HG02973 (cell line): ENCODE data around the gene ANGPTL2.

ENCODE experiments used
- ATAC-seq: cut with Tn5 transposase; IDR thresholded peaks from one replicate; pipeline ENCODE4 v1.9.1; 2021; ENCODE audit warnings: moderate library complexity; ENCODE audit not compliant: unreplicated experiment

Gene ANGPTL2

GRCh38 chr9:127137640-127138360, 15.4 kb upstream of the ANGPTL2 start:
- no peak for ATAC-seq

GRCh38 chr9:127136880-127137639, 14.6 kb upstream of the ANGPTL2 start:
- no peak for ATAC-seq

DNA sequence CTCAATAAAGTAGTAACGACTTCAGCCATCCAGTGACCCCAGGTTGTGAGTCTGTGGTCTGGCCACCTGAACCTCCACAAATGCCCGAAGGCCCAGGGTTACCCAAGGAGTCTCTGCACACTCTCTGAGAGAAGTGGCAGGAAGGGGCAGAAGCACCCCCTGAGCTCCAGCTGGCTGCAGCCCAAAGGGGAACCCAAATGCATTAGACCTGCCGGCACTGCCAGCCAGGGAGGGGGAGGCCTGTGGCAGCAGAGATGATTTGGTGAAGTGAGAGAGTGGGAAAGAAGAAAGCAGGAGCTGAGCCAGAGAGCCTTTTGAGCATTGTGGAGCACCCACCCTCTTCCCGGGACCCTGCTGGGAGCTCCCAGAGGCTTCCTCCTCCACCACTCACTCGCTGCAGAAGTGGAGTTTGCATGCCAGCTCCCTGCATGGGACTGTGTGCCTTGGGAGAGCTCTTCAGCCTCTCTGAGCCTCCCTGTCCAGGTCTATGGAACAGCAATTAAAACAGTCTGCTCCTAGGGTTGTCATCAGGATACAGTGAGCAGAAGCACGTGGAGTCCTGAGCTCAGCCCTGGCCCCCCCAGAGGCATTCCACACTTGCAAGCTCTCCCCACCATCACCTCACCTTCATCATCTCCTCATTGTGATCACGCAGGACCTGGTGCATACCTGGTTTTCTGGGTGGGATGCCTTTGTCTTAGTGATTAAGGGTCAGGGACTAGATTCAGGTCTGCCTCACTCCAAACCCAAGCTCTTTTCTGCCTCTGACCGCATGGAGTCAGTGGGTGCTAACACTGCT, 13.8 kb upstream of the ANGPTL2 start:
- no peak for ATAC-seq

DNA sequence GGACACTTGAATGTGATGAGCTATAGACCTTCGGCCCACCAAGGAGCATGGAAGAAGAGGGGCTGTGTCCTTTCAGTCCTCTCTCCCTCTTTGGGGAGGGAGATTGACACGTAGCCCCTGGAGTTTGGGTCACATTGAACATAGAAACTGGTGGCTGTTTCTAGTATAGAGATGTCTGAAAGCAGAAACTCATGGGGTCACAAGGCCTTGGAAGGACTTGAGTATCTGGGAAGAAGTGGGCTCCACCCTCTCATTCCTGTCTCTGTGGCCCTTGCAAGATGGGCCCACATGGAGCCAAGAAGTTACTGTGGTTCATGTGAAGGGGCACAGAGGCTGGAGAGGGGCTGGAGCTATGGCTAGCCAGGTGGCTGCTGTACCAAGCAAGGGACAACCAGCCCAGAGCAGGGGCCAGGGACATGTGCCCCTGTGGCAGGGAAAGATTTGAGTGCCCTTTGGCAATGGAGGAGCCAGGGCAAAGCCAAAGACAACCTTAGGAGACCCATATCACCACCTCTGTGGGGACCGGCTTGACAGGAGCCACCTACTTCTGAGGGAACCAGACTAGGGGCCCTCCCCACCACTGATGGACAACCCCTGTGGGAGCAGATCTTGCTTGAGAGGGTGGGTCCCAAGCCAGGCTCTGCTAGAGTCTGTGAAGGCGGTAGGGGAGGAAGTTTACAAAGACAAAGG, 12.8 kb upstream of the ANGPTL2 start:
- no peak for ATAC-seq

- no peak for ATAC-seq
These were observed 11.3 kb upstream of the ANGPTL2 start for GRCh38 chr9:127133739-127134167.

DNA sequence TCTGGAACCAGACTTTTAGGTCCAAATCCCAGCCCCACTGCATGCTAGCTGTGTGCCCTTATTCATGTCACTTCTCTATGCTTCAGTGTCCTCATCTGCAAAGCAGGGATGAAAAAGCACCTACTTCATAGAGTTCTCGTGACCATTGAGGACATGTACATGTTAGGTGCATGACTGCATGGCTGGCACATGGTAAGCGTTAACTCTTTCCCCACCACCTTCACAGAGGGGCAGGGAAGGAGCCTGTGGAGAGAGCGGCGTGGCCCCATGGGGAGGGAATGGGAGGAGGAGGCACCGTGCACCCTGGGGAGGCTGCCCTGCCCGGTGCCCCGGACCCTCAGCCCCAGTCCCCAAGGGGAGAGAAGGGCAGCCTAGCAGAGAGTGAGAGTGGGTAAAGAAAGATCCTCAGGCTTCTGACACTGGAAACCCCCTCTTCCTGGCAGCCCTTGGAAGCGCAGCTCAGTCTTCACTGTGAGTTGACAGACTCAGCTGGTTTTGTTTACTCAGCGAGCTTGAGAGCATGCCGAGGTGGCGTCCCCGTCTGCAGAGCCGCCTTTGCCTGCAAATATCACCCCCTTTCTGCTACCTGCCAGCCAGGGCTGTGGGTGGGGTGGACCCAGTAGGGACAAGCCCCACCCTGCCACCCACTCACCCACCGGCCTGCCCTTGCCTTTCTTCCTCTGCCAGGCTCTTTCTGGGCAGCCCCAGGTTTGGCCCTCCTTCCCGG, 10.6 kb upstream of the ANGPTL2 start:
- ATAC-seq = no peak

- no peak for ATAC-seq
These were observed 9.9 kb upstream of the ANGPTL2 start for GRCh38 chr9:127132375-127132774.

GRCh38 chr9:127131871-127132270, 9.4 kb upstream of the ANGPTL2 start:
- ATAC-seq = no peak

GRCh38 chr9:127130661-127131538, 8.5 kb upstream of the ANGPTL2 start:
- ATAC-seq = no peak

DNA sequence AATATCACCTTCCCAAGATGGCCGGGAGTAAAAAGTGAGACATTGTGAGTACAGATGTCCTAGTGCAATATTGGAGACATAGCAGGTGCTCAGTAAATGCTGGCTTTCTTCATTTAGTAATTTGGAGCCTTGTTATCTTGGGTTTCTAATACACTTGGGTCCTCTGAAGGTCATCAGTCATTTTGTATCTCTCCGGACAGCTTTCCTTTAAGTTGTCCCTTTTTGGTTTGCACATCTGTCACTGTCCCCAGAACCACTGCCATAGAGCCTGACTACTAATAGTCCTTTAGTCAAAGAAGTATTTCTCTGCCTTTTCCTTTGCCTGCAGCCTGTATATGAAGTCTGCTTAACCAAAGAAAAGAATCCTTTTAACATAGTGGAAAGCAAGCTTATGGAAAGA, 7.8 kb upstream of the ANGPTL2 start:
- ATAC-seq = no peak

DNA sequence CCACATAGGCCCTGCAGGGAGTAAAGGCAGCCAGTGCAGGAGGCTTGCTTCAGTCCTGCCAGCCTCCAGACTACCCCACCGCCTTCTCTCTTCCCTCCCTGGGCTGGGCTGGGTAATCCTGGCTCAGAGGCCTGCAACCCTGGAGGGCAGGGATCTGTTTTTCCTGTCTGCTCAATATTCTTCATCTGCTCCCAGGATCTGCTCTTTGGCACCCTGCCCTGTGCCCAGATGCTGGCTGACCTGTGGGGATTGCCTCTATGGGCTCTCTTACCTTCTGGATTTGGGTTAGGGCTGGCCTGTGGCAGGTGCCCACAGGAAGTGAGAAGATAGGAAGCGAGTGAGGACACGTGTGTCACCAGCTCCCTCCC, 7.3 kb upstream of the ANGPTL2 start:
- no peak for ATAC-seq

GRCh38 chr9:127129073-127129717, 6.8 kb upstream of the ANGPTL2 start:
- ATAC-seq = no peak

- no peak for ATAC-seq
These were observed 6.1 kb upstream of the ANGPTL2 start for GRCh38 chr9:127128341-127129072.

DNA sequence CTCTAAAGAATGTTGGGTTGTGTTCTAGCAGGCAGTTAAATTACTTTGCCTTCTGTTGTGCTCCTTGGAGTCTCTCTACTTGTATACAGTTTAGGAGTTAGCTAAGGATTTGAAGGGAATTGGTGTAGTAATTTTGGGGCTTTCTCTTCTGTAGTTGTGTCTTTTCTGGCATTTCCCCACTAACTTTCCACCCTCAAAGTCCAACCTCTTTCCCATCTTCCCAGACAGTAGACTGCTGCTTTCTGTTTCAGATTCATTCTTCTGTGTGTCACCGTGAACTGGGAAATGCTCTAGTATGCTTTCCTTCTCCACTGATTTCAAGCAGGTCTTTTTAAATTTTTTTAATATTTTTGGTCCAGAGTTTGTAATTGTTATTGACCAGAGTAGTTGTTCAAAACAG, 4.5 kb upstream of the ANGPTL2 start:
- ATAC-seq = no peak

DNA sequence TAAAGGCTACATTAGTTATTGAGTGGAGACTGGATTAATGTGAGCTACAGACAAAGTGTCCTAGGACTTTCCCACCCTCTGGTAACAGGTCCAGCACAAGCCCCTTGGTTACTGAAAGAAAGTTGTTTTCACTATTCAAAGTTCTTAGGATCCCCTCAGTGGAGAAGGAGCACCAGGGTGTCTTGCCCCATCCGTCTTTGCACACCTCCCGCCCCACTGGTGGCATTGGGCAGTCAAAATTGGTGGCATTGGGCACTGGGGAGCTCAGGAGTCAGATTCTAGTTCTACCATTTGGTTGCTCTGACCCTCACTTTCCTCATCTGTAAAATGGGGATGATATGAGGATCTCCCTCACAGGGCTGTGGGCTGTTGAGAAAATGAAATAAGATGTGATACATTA, 2.4 kb upstream of the ANGPTL2 start:
- ATAC-seq = no peak

DNA sequence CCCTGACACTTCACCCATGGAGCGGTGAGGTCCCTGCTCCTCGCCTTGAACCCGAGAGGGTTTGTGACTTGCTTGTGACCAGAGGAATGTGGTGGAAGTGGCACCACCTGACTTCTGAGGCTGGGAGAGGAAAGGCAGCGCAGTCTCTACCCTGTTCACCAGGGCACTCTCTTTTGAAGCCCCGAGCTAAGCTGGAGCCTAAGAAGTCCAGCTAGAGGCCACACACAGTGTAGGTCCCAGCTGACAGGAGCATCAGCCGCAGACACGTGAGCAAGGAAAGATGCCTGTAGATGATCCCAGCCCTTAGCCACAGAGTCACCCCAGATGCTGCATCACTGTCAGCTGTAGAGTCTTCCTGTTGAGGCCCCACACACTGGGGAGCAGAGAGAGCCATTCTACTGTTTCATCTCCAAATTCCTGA, 1.7 kb upstream of the ANGPTL2 start:
- no peak for ATAC-seq

DNA sequence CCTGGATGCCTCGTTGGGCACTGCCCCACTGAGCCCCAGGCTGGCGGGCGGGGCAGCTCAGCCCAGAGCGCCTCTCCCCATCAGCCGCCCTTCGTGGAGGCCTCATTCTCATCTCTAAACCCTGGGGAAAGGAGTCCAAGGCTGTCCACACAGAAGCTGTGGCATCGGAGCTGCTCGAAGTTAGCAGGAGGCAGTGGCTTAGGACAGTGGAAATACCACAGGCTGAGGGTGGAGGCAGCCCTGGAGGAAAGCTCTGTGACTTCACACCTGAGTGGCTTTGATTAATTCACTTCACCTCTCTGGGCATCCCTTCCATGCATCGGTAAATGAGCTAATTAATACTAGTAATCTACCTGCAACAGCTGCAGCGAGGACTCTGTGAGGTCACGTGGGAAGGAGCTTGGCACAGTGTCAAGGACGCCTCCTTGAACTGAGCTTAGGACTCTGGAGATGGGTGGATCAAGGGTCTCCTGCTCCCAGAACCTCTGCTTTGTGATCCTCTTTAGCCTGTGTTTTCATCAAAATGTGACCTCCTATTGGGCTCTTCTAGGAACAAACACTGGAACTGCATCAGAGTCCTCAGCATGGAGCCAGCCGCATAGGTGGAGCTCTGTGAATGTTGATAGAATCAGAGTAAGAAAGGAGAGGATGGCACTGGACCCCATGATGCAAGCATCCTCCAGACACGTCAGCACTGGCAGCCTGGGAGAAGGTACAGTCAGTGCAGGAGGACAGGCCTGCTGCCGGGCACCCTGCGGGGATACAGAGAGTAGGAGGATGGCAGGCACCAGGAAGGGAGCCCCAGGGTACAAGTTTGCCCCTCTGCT, 842 bp upstream of the ANGPTL2 start:
- ATAC-seq = no peak
